ENCODE results near the gene PPM1D.
"Not testable (repeated sequence)": the region's sequence is repeated elsewhere in the genome, so short reads cannot be mapped to it uniquely, and the experiment has no call there.

PPM1D gene

GRCh38 chr17:60579551-60579950, 20.4 kb upstream of the PPM1D start:
- Histone ChIP-seq H3K4me3 (ENCODE audit: insufficient read length, low read depth) (no peak overlapping the region), H3K36me3 (ENCODE audit: insufficient read depth, insufficient read length, low read length) (no peaks in the 10 kb centered on the region), H3K27me3 (ENCODE audit: insufficient read depth, insufficient read length) (no peaks in the 10 kb centered on the region), H3K4me1 (ENCODE audit: insufficient read depth, insufficient read length) (no peaks in the 10 kb centered on the region), H3K9me3 (ENCODE audit: insufficient read depth, low read length) (no peaks in the 10 kb centered on the region), H3K9ac (ENCODE audit: insufficient read length, low read depth) (no peak overlapping the region)
- no peak for TF ChIP-seq YY1 (IDR thresholded peaks at IDR 0.05; ENCODE audit: insufficient read depth, insufficient read length)
- TF ChIP-seq SUZ12 (IDR thresholded peaks at IDR 0.05; ENCODE audit: extremely low read depth, insufficient read depth, insufficient read length) = no peak
- TF ChIP-seq ZNF274 (IDR thresholded peaks at IDR 0.05; ENCODE audit: low read depth, low read length) = no peak
- no peak for DNase-seq (ENCODE audit: low read depth, low spot score)

- TF ChIP-seq SUZ12 (IDR thresholded peaks at IDR 0.05; ENCODE audit: extremely low read depth, insufficient read depth, insufficient read length) (no peak), YY1 (IDR thresholded peaks at IDR 0.05; ENCODE audit: insufficient read depth, insufficient read length) (no peak), ZNF274 (IDR thresholded peaks at IDR 0.05; ENCODE audit: low read depth, low read length) (no peak)
- DNase-seq (ENCODE audit: low read depth, low spot score) = no peak
- Histone ChIP-seq H3K27me3 (ENCODE audit: insufficient read depth, insufficient read length) (no peaks in the 10 kb centered on the region), H3K9ac (ENCODE audit: insufficient read length, low read depth) (no peak overlapping the region), H3K9me3 (ENCODE audit: insufficient read depth, low read length) (no peaks in the 10 kb centered on the region), H3K36me3 (ENCODE audit: insufficient read depth, insufficient read length, low read length) (no peaks in the 10 kb centered on the region), H3K4me3 (ENCODE audit: insufficient read length, low read depth) (no peak overlapping the region), H3K4me1 (ENCODE audit: insufficient read depth, insufficient read length) (no peaks in the 10 kb centered on the region)
These were observed 17.0 kb upstream of the PPM1D start for GRCh38 chr17:60583008-60583407.

GRCh38 chr17:60585887-60586286, 14.1 kb upstream of the PPM1D start:
- H3K36me3 ChIP-seq (ENCODE audit: insufficient read depth, insufficient read length, low read length) = no peaks in the 10 kb centered on the region
- no peak for DNase-seq (ENCODE audit: low read depth, low spot score)
- TF ChIP-seq SUZ12 (IDR thresholded peaks at IDR 0.05; ENCODE audit: extremely low read depth, insufficient read depth, insufficient read length) (no peak), ZNF274 (IDR thresholded peaks at IDR 0.05; ENCODE audit: low read depth, low read length) (no peak), YY1 (IDR thresholded peaks at IDR 0.05; ENCODE audit: insufficient read depth, insufficient read length) (no peak)
- H3K9me3 ChIP-seq (ENCODE audit: insufficient read depth, low read length) = no peaks in the 10 kb centered on the region
- H3K9ac ChIP-seq (ENCODE audit: insufficient read length, low read depth) = no peak overlapping the region
- H3K4me1 ChIP-seq (ENCODE audit: insufficient read depth, insufficient read length) = no peaks in the 10 kb centered on the region
- H3K27me3 ChIP-seq (ENCODE audit: insufficient read depth, insufficient read length) = no peaks in the 10 kb centered on the region
- no peak overlapping the region for H3K4me3 ChIP-seq (ENCODE audit: insufficient read length, low read depth)

- H3K9me3 ChIP-seq (ENCODE audit: insufficient read depth, low read length) = no peaks in the 10 kb centered on the region
- no peaks in the 10 kb centered on the region for H3K27me3 ChIP-seq (ENCODE audit: insufficient read depth, insufficient read length)
- no peak for DNase-seq (ENCODE audit: low read depth, low spot score)
- H3K9ac ChIP-seq (ENCODE audit: insufficient read length, low read depth) = no peak overlapping the region
- H3K36me3 ChIP-seq (ENCODE audit: insufficient read depth, insufficient read length, low read length) = no peaks in the 10 kb centered on the region
- H3K4me3 ChIP-seq (ENCODE audit: insufficient read length, low read depth) = no peak overlapping the region
- TF ChIP-seq SUZ12 (IDR thresholded peaks at IDR 0.05; ENCODE audit: extremely low read depth, insufficient read depth, insufficient read length) = no peak
- TF ChIP-seq YY1 (IDR thresholded peaks at IDR 0.05; ENCODE audit: insufficient read depth, insufficient read length) = no peak
- TF ChIP-seq ZNF274 (IDR thresholded peaks at IDR 0.05; ENCODE audit: low read depth, low read length) = no peak
- no peaks in the 10 kb centered on the region for H3K4me1 ChIP-seq (ENCODE audit: insufficient read depth, insufficient read length)
These were observed 13.6 kb upstream of the PPM1D start for GRCh38 chr17:60586288-60586974.

GRCh38 chr17:60590070-60590469, 9.9 kb upstream of the PPM1D start:
- no peaks in the 10 kb centered on the region for H3K36me3 ChIP-seq (ENCODE audit: insufficient read depth, insufficient read length, low read length)
- no peaks in the 10 kb centered on the region for H3K27me3 ChIP-seq (ENCODE audit: insufficient read depth, insufficient read length)
- no peak overlapping the region for H3K9ac ChIP-seq (ENCODE audit: insufficient read length, low read depth)
- no peaks in the 10 kb centered on the region for H3K4me1 ChIP-seq (ENCODE audit: insufficient read depth, insufficient read length)
- no peaks in the 10 kb centered on the region for H3K9me3 ChIP-seq (ENCODE audit: insufficient read depth, low read length)
- no peak for TF ChIP-seq ZNF274 (IDR thresholded peaks at IDR 0.05; ENCODE audit: low read depth, low read length)
- TF ChIP-seq YY1 (IDR thresholded peaks at IDR 0.05; ENCODE audit: insufficient read depth, insufficient read length) = no peak
- no peak for TF ChIP-seq SUZ12 (IDR thresholded peaks at IDR 0.05; ENCODE audit: extremely low read depth, insufficient read depth, insufficient read length)
- DNase-seq (ENCODE audit: low read depth, low spot score) = no peak
- no peak overlapping the region for H3K4me3 ChIP-seq (ENCODE audit: insufficient read length, low read depth)

- no peaks in the 10 kb centered on the region for H3K9me3 ChIP-seq (ENCODE audit: insufficient read depth, low read length)
- H3K36me3 ChIP-seq (ENCODE audit: insufficient read depth, insufficient read length, low read length) = no peaks in the 10 kb centered on the region
- H3K4me3 ChIP-seq (ENCODE audit: insufficient read length, low read depth) = no peak overlapping the region
- H3K9ac ChIP-seq (ENCODE audit: insufficient read length, low read depth) = no peak overlapping the region
- no peaks in the 10 kb centered on the region for H3K27me3 ChIP-seq (ENCODE audit: insufficient read depth, insufficient read length)
- no peaks in the 10 kb centered on the region for H3K4me1 ChIP-seq (ENCODE audit: insufficient read depth, insufficient read length)
- DNase-seq (ENCODE audit: low read depth, low spot score) = no peak
- TF ChIP-seq SUZ12 (IDR thresholded peaks at IDR 0.05; ENCODE audit: extremely low read depth, insufficient read depth, insufficient read length) (no peak), YY1 (IDR thresholded peaks at IDR 0.05; ENCODE audit: insufficient read depth, insufficient read length) (no peak), ZNF274 (IDR thresholded peaks at IDR 0.05; ENCODE audit: low read depth, low read length) (no peak)
These were observed 7.2 kb upstream of the PPM1D start for GRCh38 chr17:60592750-60593149.

GRCh38 chr17:60593441-60594036, 6.5 kb upstream of the PPM1D start:
- H3K36me3 ChIP-seq (ENCODE audit: insufficient read depth, insufficient read length, low read length); H3K4me1 ChIP-seq (ENCODE audit: insufficient read depth, insufficient read length); H3K4me3 ChIP-seq (ENCODE audit: insufficient read length, low read depth); H3K9me3 ChIP-seq (ENCODE audit: insufficient read depth, low read length); H3K27me3 ChIP-seq (ENCODE audit: insufficient read depth, insufficient read length); H3K9ac ChIP-seq (ENCODE audit: insufficient read length, low read depth); DNase-seq (ENCODE audit: low read depth, low spot score): not testable (repeated sequence)

- DNase-seq (ENCODE audit: low read depth, low spot score); H3K9ac ChIP-seq (ENCODE audit: insufficient read length, low read depth): not testable (repeated sequence)
These were observed 5.8 kb upstream of the PPM1D start for GRCh38 chr17:60594170-60594569.

More at GRCh38 chr17:60594170-60594569, 5.8 kb upstream of the PPM1D start:
- H3K9me3 ChIP-seq (ENCODE audit: insufficient read depth, low read length); H3K27me3 ChIP-seq (ENCODE audit: insufficient read depth, insufficient read length); H3K4me1 ChIP-seq (ENCODE audit: insufficient read depth, insufficient read length); H3K4me3 ChIP-seq (ENCODE audit: insufficient read length, low read depth); H3K36me3 ChIP-seq (ENCODE audit: insufficient read depth, insufficient read length, low read length): not testable (repeated sequence)

Measured in NT2/D1 (cell line).